GM03348 (cell line): ENCODE results near the gene TGDS.
"Not testable (repeated sequence)": the region's sequence is repeated elsewhere in the genome, so short reads cannot be mapped to it uniquely, and the experiment has no call there.

Experiments
- DNase-seq: peaks from one replicate; pipeline ENCODE4 v3.0.0; 2012; ENCODE audit warnings: low spot score

Gene TGDS

GRCh38 chr13:94595950-94596574, at the start of gene TGDS:
Gene TGDS (minus strand): TSS chr13:94596152. CDS start chr13:94596136, 16 bp downstream.
- peak; percentile 95 for DNase-seq

GRCh38 chr13:94641409-94641941, 45.5 kb upstream of the TGDS start:
- peak; percentile 53 for DNase-seq

DNA sequence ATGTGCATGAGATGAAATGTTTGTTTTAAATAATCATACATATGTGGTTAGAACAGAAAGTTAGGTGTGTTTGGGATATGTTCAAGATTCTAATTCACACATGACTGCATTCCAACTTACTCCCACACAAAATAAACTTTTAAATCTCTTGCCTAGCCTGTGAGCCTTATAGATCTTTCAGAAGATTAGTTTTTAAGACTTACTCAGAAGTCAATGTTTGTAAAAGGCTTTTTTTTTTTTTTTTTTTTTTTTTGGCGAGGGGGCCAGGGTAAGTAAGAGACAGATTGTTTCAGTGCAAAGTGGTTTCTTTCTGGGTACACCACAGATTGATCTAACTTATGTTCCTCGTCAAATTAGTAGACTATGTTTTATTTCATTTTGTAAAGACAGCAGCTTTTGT, 44.8 kb upstream of the TGDS start:
- no peak for DNase-seq

- not testable (repeated sequence) for DNase-seq
Observed at GRCh38 chr13:94637677-94638076, 41.7 kb upstream of the TGDS start.

GRCh38 chr13:94636942-94637578, 41.1 kb upstream of the TGDS start:
- DNase-seq = no peak

- not testable (repeated sequence) for DNase-seq
Observed at GRCh38 chr13:94636096-94636495, 40.1 kb upstream of the TGDS start.

- DNase-seq = no peak
Observed at GRCh38 chr13:94632226-94632980, 36.5 kb upstream of the TGDS start.

DNA sequence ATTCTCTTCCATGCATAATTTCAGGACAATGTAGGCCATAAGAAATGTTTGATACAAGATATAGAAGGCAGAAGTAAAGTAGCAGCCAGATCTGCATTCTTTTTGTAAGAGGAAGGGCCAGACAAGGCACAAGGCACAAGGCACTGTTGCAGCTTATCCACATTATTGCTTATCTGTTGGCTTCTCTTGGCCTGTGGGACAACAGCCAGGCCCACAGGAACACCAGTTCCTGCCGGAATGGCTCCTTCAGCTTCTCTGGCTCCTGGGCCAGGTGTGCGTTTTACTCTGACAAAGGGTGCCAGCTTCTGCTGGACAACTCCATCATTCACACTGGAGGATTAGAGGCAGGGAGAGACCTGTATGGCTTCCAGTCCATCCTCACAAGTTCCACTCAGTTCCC, 34.9 kb upstream of the TGDS start:
- no peak for DNase-seq

DNA sequence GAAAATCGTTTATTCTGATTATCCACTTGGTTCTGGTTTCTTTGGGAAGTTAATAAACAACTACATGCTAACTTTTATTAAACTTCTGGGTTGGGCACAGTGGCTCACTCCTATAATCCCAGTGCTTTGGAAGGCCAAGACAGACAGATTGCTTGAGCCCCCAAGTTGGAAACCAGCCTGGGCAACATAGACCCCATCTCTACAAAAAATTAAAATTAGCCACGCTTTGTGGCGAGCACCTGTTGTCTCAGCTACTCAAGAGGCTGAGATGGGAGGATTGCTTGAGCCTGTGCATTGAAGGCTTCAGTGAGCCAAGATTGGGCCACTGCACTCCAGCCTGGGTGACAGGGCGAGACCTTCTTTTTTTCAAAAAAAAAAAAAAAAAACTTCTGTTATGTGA, 27.4 kb upstream of the TGDS start:
- DNase-seq = no peak

GRCh38 chr13:94622344-94622743, 26.4 kb upstream of the TGDS start:
- no peak for DNase-seq

DNA sequence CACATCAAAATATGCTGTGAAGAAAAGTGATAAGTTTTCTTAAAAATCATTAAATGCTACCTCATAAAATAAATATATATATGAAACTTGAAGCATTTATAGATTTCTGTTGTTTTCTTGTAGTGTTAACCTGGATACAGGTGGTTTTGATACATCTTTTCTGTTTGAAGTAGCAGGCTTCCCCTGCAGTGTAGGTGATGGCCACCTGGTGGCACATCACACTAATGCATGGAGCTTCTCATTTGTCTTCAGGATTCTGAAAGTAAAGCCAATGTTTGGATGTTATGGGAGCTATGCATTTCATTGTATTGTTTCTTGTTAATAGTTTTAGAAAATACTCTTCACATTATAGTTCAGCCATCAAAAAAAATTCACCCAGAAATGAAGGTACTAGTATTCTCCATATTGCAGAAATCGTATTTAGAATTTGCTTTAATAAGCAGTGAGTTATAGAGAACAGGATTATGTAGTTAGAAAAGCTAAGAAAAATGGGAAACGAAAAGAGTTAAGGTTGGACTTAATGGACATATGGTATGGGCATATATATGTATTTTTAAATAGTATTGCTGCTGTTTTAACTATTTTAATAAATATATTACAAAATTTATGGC, 24.4 kb upstream of the TGDS start:
- DNase-seq = peak; percentile 23

DNA sequence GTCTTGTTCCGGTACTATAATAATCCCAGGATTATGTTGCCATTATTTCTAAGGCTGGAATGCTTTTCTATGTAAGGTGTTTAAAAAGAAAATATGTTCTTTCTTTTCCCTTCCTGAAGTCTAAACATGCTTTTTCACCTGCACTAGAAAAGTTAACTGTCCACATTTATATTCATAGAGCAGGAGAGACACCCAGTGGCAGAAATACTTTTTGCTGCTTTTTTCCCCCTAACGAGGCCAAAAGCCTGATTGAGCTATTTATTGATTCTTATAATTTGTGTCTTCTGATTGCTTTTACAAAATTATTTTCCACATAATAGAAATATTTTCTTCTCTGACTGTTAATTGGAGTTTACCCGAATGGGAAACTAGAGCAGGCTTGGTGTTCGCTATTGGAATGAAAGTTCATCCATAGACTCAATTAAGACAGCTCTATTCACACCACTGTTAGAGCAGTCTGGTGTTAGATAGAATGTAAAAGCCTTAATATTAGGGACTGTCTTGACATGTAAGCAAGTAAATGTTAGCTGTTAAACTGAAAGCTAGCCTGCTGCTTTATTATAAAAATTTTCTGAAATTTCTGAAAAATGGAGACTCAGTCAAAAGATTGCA, 21.5 kb upstream of the TGDS start:
- peak; percentile 29 for DNase-seq

DNA sequence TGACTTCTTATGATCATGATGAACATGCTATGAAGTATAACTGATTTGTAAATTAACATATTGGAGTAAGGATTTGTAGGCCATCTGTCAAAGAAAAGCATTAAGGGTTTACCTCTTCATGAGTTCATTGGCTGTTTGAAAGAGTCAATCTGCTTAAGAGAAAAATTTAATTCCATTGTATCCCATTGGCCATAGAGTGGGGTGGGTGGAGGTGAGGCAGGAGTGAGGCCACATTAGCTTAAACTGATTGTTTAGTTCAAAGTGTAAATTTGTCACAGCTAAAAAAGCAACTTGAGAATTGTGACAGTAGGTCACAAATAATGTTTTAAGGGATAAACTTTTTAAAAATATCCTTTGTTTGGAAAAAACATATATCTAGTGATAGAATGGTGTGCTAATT, 17.1 kb upstream of the TGDS start:
- no peak for DNase-seq

DNA sequence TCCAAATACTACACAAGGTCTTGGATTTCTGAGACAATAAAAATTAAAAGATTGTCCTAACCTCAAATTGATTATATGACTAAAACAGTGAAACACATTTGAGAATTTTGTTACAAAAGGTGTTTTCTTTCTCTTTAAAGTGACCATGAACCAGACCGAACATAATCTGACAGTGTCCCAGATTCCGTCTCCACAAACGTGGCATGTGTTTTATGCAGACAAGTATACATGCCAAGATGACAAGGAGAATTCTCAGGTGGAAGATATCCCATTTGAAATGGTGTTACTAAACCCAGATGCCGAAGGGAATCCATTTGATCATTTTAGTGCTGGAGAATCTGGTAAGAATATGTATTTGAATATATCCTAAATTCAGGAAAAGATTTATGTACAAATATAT, 16.1 kb upstream of the TGDS start:
- DNase-seq = no peak

DNA sequence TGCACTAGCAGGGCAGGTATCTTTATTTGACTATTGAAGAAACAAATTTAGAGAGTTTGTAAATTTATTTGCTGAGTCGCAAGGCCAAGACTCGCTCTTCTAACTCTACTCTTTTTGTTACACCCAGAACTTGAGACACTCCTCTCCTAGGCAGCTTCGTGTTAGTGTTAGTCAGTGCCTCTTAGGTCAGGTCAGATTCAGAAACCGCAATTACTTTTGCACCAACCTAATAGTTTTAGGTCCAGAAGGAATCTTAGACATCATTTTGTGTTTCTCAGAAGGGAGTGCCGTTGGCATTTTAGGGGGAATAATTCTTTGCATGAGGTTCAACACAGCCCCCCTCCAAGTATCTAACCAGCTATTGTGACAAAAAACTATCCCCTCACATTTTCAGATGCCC, 14.5 kb upstream of the TGDS start:
- DNase-seq = no peak

DNA sequence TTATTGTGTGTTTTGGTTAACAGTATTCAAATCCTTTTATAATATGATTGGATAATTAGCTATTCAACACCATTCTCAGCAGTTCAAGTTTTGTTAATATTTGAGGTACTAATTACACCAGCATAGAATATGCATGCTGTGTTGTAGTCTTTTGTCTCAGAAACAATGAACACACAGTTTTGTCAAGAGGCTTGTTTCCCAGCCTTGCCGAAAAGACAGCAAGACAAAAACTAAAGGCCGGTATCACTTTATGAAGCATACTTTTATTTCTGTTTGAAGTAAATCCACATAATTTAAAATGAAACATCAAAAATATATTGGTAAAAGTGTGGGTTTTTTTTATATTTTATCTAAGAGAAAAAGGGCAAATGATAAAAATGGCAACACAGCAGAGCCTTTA, 13.2 kb upstream of the TGDS start:
- no peak for DNase-seq

GRCh38 chr13:94608586-94608985, 12.6 kb upstream of the TGDS start:
- no peak for DNase-seq

DNA sequence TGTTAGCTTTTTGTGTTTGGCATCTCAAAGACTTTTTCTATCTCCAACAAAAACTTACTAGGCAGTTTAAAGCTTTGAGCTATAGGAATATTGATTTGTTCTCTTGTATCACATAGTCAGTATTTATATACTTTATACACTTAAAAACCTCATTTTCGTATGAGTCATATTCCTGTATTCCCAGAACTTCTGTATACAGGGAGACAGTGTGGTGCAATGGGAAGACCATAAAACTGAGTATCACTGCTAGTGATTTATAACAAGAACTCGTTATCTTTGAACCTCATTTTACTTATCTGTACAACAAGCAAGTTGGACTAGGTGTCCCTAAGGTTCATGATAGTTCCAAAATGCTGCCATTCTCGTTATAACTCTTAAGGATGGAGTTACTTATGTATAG, 12.0 kb upstream of the TGDS start:
- DNase-seq = no peak

GRCh38 chr13:94607056-94607455, 11.1 kb upstream of the TGDS start:
- DNase-seq = no peak

DNA sequence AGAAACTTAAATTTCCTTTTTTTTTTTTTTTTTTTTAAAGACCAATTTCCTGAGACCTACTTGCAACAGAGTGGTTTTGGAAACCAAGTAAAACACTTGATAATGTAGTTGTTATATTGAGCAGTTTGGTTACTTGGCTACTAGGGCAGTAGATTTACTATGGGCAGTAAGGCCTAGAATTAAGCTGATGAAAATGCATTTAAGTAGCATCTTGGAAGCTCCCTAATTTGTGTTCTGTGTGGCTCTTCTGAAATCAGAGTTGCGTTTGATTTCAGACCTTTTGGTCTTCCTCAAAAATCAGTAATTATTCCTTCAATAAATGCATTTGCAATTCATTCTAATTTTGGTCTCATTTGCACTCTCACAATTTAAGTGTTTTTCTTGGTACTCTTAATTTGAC, 6.5 kb upstream of the TGDS start:
- no peak for DNase-seq

- peak; percentile 98 for DNase-seq
Observed at GRCh38 chr13:94601446-94602431, 5.8 kb upstream of the TGDS start, which contains the start of gene GPR180. Gene GPR180 (plus strand): TSS chr13:94601857. CDS start chr13:94601928, 71 bp downstream.
